Measurements from ENCODE around the gene CHD9NB.

DNA sequence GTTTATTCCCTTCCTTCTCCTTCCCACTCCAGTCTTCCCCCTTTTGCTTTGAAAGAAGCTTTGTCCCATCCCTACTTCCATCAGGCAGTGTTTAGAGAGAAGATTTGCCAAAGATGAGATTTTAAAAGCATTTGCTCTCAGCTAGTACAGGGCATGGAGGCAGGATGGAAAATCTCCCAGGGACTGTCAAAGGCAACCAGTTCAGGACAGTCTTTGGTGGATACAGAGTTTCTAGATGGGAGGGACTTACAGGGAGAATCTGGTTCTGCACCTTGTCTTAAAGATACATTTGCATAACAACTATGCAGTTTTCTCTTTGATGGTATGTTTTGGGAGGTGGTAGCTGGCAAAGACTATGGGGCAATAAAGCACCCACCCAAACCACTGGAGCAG, 28.3 kb upstream of the CHD9NB start:
- TF ChIP-seq, protein P1, sequence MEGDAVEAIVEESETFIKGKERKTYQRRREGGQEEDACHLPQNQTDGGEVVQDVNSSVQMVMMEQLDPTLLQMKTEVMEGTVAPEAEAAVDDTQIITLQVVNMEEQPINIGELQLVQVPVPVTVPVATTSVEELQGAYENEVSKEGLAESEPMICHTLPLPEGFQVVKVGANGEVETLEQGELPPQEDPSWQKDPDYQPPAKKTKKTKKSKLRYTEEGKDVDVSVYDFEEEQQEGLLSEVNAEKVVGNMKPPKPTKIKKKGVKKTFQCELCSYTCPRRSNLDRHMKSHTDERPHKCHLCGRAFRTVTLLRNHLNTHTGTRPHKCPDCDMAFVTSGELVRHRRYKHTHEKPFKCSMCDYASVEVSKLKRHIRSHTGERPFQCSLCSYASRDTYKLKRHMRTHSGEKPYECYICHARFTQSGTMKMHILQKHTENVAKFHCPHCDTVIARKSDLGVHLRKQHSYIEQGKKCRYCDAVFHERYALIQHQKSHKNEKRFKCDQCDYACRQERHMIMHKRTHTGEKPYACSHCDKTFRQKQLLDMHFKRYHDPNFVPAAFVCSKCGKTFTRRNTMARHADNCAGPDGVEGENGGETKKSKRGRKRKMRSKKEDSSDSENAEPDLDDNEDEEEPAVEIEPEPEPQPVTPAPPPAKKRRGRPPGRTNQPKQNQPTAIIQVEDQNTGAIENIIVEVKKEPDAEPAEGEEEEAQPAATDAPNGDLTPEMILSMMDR (IDR thresholded peaks at IDR 0.05): no peak
- no peak for TF ChIP-seq POLR2A (IDR thresholded peaks at IDR 0.05)
